T follicular helper cell (primary cell): ENCODE data around the gene SH3PXD2B.

Experiments used
- DNase-seq: peaks from one replicate; pipeline ENCODE4 v3.0.0-alpha.2; 2020; ENCODE audit warnings: low read depth

SH3PXD2B gene

GRCh38 chr5:172453206-172453985, 929 bp downstream of the SH3PXD2B start:
- no peak for DNase-seq

GRCh38 chr5:172452398-172453205, 1.7 kb downstream of the SH3PXD2B start:
- no peak for DNase-seq

- DNase-seq = no peak
These were observed 2.5 kb downstream of the SH3PXD2B start for GRCh38 chr5:172451771-172452197.

GRCh38 chr5:172450861-172451695, 3.2 kb downstream of the SH3PXD2B start:
- no peak for DNase-seq

- no peak for DNase-seq
These were observed 3.9 kb downstream of the SH3PXD2B start for GRCh38 chr5:172450453-172450852.

GRCh38 chr5:172448999-172449398, 5.3 kb downstream of the SH3PXD2B start:
- no peak for DNase-seq

GRCh38 chr5:172447646-172448365, 6.5 kb downstream of the SH3PXD2B start:
- DNase-seq = no peak

- DNase-seq = no peak
These were observed 7.8 kb downstream of the SH3PXD2B start for GRCh38 chr5:172446336-172447051.

GRCh38 chr5:172445866-172446265, 8.5 kb downstream of the SH3PXD2B start:
- no peak for DNase-seq

- no peak for DNase-seq
These were observed 9.5 kb downstream of the SH3PXD2B start for GRCh38 chr5:172444626-172445365.

GRCh38 chr5:172444110-172444510, 10.2 kb downstream of the SH3PXD2B start:
- DNase-seq = no peak

- DNase-seq = no peak
These were observed 10.8 kb downstream of the SH3PXD2B start for GRCh38 chr5:172443441-172444109.

- DNase-seq = no peak
These were observed 11.7 kb downstream of the SH3PXD2B start for GRCh38 chr5:172442592-172442991.

- DNase-seq = no peak
These were observed 13.0 kb downstream of the SH3PXD2B start for GRCh38 chr5:172441262-172441751.

- no peak for DNase-seq
These were observed 13.8 kb downstream of the SH3PXD2B start for GRCh38 chr5:172440486-172440885.

GRCh38 chr5:172439785-172440477, 14.4 kb downstream of the SH3PXD2B start:
- no peak for DNase-seq

- DNase-seq = no peak
These were observed 16.0 kb downstream of the SH3PXD2B start for GRCh38 chr5:172438319-172438668.

- DNase-seq = no peak
These were observed 16.6 kb downstream of the SH3PXD2B start for GRCh38 chr5:172437445-172438318.
